ENCODE results near the gene CCDC187. TPM values are rescaled to one million over a fixed set of nuclear protein-coding genes. Genes with fewer than 3 reads are reported as not detected.
A peak's percentile ranks its signal among the peaks of the same experiment; 100 is the strongest.

The CCDC187 gene
- total and polyA plus RNA-seq, 2 of the 8 experiments (the other 6 are each of a cell fraction or from before 2014, with no cell fraction given) = 0.02 TPM; not detected in 1

DNA sequence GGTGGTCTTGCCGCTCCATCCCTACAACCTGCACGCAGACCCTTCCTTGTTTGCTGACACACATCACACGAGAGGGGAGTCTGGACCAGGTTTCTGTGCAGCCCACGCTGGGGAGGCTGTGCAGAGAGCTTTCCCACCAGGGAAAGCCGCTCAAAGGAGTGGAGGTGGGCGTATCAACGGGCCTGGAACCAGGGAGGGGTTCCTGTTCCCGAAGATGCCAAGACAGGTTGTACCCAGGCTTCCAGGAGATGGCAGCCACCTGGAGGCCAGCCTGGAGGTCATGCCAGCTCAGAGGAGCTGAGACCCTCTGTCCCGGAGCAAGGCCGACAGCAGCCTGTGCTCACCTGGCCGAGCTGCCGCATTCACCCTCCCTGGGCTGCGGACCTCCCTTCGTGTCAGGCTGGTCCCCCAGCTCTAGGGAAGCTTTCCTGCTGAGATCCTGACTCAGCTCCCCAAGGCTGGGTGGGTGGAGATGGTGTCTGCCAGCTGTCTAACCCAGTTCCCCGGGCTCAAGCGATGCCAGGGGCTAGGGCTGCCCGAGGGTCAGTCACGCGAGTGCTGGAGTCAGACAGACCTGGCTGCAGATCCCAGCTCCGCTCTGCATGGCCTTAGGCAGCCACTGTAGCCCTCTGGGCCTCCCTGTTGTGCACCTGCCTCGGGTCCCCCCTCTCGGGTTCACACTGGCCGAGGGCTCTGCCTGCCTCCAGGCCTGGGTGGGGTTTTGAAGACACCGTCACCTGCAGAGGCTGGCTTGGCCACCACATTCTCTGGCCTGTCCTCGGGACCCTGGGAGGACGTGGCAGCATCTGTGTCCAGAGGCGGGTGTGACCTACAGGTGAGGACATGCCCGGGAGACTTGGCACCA lies 29.7 kb downstream of the CCDC187 start:
- Histone ChIP-seq H3K27me3 (replicated peaks in 1 of 4; ENCODE audit: control insufficient read depth in 3 of 4, extremely low read depth in 1 of 4, insufficient read depth in 3 of 4, low read length in 3 of 4) (no peaks in the 10 kb centered on the region), H2AFZ (ENCODE audit: low read length) (no peak overlapping the region), H3K27ac (ENCODE audit: low read depth, low read length) (no peak overlapping the region), H3K23ac (ENCODE audit: insufficient read length) (no peak overlapping the region), H3K79me2 (ENCODE audit: control insufficient read depth in 1 of 2, insufficient read depth in 2 of 2, low read length in 2 of 2) (no peaks in the 10 kb centered on the region), H3K4me2 (ENCODE audit: insufficient read depth in 1 of 2, low read depth in 2 of 2, low read length in 2 of 2) (no peak overlapping the region), H4K5ac (ENCODE audit: insufficient read length, low read depth, low read length) (no peak overlapping the region), H2BK120ac (replicated peaks; ENCODE audit: low read depth, low read length) (no peak overlapping the region), H2BK15ac (ENCODE audit: low read length) (no peak overlapping the region), H3K56ac (replicated peaks; ENCODE audit: insufficient read length, low read depth, low read length) (no peak overlapping the region), H3K4me3 (ENCODE audit: extremely low read depth in 1 of 4, insufficient read depth in 2 of 4, low read depth in 3 of 4, low read length in 4 of 4) (no peak overlapping the region), H2BK20ac (ENCODE audit: low read length) (no peak overlapping the region), H3K36me3 (ENCODE audit: control insufficient read depth in 2 of 4, insufficient read depth in 4 of 4, low read length in 3 of 4) (no peaks in the 10 kb centered on the region), H4K20me1 (replicated peaks in 1 of 2; ENCODE audit: control insufficient read depth in 1 of 2, insufficient read depth in 2 of 2, low read length in 2 of 2) (no peaks in the 10 kb centered on the region), H2BK12ac (ENCODE audit: low read depth, low read length) (0 out of 2 replicates have a peak overlapping the region, but pooled peaks have one; percentile 17), H3K9me3 (ENCODE audit: insufficient read depth in 2 of 2, low read depth in 1 of 2, low read length in 1 of 2) (no peaks in the 10 kb centered on the region), H4K91ac (replicated peaks; ENCODE audit: insufficient read length, low read length) (no peak overlapping the region), H2BK5ac (ENCODE audit: low read depth, low read length) (no peak overlapping the region), H3K4ac (replicated peaks; ENCODE audit: insufficient read length, low read depth, low read length) (no peak overlapping the region), H4K8ac (ENCODE audit: extremely low read depth, insufficient read depth, low read length) (no peak overlapping the region), H2AK5ac (ENCODE audit: low read depth, low read length) (no peak overlapping the region), H3K9ac (replicated peaks in 1 of 4; ENCODE audit: extremely low read depth in 1 of 4, low read depth in 3 of 4, low read length in 3 of 4) (no peak overlapping the region), H3K14ac (ENCODE audit: insufficient read length) (no peak overlapping the region), H3K79me1 (ENCODE audit: low read depth, low read length) (no peaks in the 10 kb centered on the region), H3K18ac (ENCODE audit: extremely low read depth, low read length) (no peak overlapping the region), H3K23me2 (ENCODE audit: low read depth, low read length) (no peaks in the 10 kb centered on the region), H3K4me1 (replicated peaks in 1 of 4; ENCODE audit: control insufficient read depth in 3 of 4, insufficient read depth in 4 of 4, low read length in 3 of 4) (no peaks in the 10 kb centered on the region; a peak in 1 of 7 replicates)
- CTCF ChIA-PET (ENCODE audit: partially characterized antibody) = interaction anchor here (0.7 to 3.7 kb wide), 7 partner anchors 11 to 135 kb away, joined by 3 to 21 read pairs (median 5); no protein-coding TSS in a partner anchor
- DNase-seq (ENCODE audit: low read depth in 1 of 2, low spot score in 2 of 2) (no peak), FAIRE-seq (no peak)
- POLR2A ChIA-PET (ENCODE audit: partially characterized antibody) = no interaction called here
- 91% methylated on average over 26 of the region's 28 CpGs; no CpG with 5 or more reads in 1 of the 2 experiments for WGBS, 2 experiments (ENCODE audit: extremely low coverage in 1 of 2, insufficient coverage in 1 of 2, insufficient read length in 1 of 2, insufficient replicate concordance in 2 of 2, low coverage in 1 of 2, low lambda C conversion rate in 2 of 2, missing lambda C conversion rate in 1 of 2)
- no peak for TF ChIP-seq CTBP2 (IDR thresholded peaks at IDR 0.05; ENCODE audit: borderline replicate concordance, insufficient read depth, insufficient read length, low read length)
- TF ChIP-seq TBP (IDR thresholded peaks at IDR 0.05; ENCODE audit: low read depth, low read length) = no peak
- no peak for TF ChIP-seq RFX5 (IDR thresholded peaks at IDR 0.05; ENCODE audit: borderline replicate concordance, low read depth, low read length)
- no peak for TF ChIP-seq ZNF274 (IDR thresholded peaks at IDR 0.05; ENCODE audit: borderline replicate concordance, extremely low read depth, low read length)
- no peak for TF ChIP-seq SP2 (IDR thresholded peaks at IDR 0.05; ENCODE audit: low read length)
- no peak for TF ChIP-seq POLR2AphosphoS5 (IDR thresholded peaks at IDR 0.05; ENCODE audit: low read depth, low read length)
- TF ChIP-seq, protein P1, sequence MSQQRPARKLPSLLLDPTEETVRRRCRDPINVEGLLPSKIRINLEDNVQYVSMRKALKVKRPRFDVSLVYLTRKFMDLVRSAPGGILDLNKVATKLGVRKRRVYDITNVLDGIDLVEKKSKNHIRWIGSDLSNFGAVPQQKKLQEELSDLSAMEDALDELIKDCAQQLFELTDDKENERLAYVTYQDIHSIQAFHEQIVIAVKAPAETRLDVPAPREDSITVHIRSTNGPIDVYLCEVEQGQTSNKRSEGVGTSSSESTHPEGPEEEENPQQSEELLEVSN (IDR thresholded peaks at IDR 0.05) = no peak
- TF ChIP-seq CREB1 (IDR thresholded peaks at IDR 0.05) = no peak
- no peak for TF ChIP-seq CHD1 (IDR thresholded peaks at IDR 0.05; ENCODE audit: low read depth, low read length)
- TF ChIP-seq RAD21 (IDR thresholded peaks at IDR 0.05 in 1 of 2, conservative IDR thresholded peaks at IDR 0.05 in 1 of 2; ENCODE audit: low read depth in 2 of 2, low read length in 2 of 2) = no peak
- TF ChIP-seq YY1 (IDR thresholded peaks at IDR 0.05; ENCODE audit: low read depth, low read length) = no peak
- no peak for TF ChIP-seq SP4 (IDR thresholded peaks at IDR 0.05; ENCODE audit: low read length)
- no peak for TF ChIP-seq HDAC6 (IDR thresholded peaks at IDR 0.05; ENCODE audit: low read depth, low read length)
